IPS-18a (cell line): ENCODE measurements around the gene PAK1.

ENCODE experiments used
- H3K27ac ChIP-seq: one replicate; pipeline ENCODE4 v1.5.1; 2013; ENCODE audit warnings: low read length
- H3K27me3 ChIP-seq: one replicate; pipeline ENCODE4 v1.6.1; 2013; ENCODE audit warnings: mild to moderate bottlenecking, low read length; ENCODE audit not compliant: control insufficient read depth, insufficient read depth
- H3K36me3 ChIP-seq: one replicate; pipeline ENCODE4 v1.6.1; 2013; ENCODE audit warnings: low read depth, low read length; ENCODE audit not compliant: control insufficient read depth
- H3K4me1 ChIP-seq: one replicate; pipeline ENCODE4 v1.6.1; 2013; ENCODE audit warnings: low read depth, low read length; ENCODE audit not compliant: control insufficient read depth
- H3K4me3 ChIP-seq: one replicate; pipeline ENCODE4 v1.5.1; 2013; ENCODE audit warnings: low read length
- H3K9ac ChIP-seq: one replicate; pipeline ENCODE4 v1.6.1; 2013; ENCODE audit warnings: mild to moderate bottlenecking, low read length, moderate library complexity
- H3K9me3 ChIP-seq: one replicate; pipeline ENCODE4 v1.6.1; 2013; ENCODE audit warnings: low read depth, low read length; ENCODE audit not compliant: control insufficient read depth

The PAK1 gene

DNA sequence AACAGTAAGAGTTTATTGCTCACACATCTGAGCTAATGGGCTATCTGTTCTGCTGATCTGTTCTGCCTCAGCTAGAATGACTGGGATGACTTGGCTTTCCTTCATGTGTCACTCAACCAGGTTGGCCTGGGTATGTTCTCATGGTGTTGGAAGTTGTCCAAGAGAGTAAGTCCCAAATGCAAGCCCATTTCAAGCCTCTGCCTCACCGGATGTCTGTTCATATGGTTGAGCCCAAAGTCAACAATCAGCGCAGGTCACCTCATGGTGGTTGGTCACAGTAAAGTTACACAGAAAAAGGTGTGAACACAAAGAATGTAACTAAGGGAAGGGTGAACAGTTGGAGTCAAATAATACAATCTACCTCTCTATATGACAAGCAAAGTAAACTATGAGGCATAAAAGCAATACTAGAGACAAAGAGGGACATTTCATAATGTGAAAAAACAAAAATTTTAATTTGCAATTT lies 174.3 kb downstream of the PAK1 start:
- H3K27ac ChIP-seq, result no peak overlapping the region
- no peak overlapping the region for H3K4me3 ChIP-seq
- no peak overlapping the region for H3K9ac ChIP-seq
- no peaks in the 10 kb centered on the region for H3K36me3 ChIP-seq
- no peaks in the 10 kb centered on the region for H3K27me3 ChIP-seq
- H3K4me1 ChIP-seq, result no peaks in the 10 kb centered on the region
- H3K9me3 ChIP-seq, result no peaks in the 10 kb centered on the region

DNA sequence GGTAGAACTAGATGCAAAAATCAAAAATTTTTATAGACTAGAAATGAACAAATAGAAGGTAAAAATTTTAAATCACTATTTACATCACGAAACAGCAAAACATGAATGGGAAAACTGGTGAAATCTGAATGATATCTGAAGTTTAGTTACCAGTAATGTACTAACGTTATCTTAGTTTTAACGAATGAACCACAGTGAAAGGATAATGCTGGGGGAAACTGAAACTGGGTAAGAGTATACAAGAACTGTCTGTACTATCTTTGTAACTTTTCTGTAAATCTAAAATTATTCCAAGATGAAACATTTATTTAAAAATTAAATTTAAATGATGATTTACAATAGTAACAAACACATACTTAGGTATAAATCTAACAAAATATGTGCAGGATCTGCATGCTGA lies 179.9 kb downstream of the PAK1 start:
- Histone ChIP-seq H3K9ac (no peak overlapping the region), H3K9me3 (no peaks in the 10 kb centered on the region), H3K27ac (no peak overlapping the region), H3K36me3 (no peaks in the 10 kb centered on the region), H3K27me3 (no peaks in the 10 kb centered on the region), H3K4me3 (no peak overlapping the region), H3K4me1 (no peaks in the 10 kb centered on the region)

GRCh38 chr11:77289737-77290136 lies 184.2 kb downstream of the PAK1 start:
- H3K27ac ChIP-seq, result no peak overlapping the region
- H3K4me1 ChIP-seq, result no peaks in the 10 kb centered on the region
- no peaks in the 10 kb centered on the region for H3K36me3 ChIP-seq
- no peaks in the 10 kb centered on the region for H3K27me3 ChIP-seq
- no peak overlapping the region for H3K4me3 ChIP-seq
- no peak overlapping the region for H3K9ac ChIP-seq
- no peaks in the 10 kb centered on the region for H3K9me3 ChIP-seq

DNA sequence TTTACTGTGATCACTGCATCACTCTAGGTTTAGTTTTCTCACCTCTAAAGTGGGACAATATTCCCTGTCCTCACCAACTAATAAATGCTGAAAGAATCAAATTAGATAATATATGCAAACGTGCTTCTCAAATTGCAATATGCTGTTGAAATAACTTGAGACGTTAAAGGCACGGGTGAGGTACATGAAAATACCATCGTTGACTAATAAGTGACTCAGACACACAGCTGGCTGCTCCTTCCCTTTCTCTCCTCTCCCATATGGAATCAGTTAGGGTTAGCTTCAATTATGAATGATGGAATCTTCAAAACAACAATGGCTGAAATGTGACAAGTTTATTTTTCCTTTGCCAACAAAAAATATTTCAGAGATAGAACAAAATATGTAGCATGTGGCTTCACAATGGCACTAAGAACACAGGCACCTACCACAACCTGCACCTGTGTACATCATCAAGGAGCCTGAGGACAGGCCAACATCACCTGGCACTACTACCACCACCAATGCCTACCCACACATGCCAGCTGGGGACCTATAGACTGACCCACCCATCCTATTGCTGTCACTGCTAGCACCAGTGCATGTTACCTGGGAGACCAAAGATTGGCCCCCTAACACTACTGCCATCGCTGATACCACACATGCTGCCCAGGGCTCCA lies 186.2 kb downstream of the PAK1 start:
- H3K4me1 ChIP-seq, result no peaks in the 10 kb centered on the region
- H3K4me3 ChIP-seq, result no peak overlapping the region
- H3K36me3 ChIP-seq, result no peaks in the 10 kb centered on the region
- no peaks in the 10 kb centered on the region for H3K27me3 ChIP-seq
- H3K9ac ChIP-seq, result no peak overlapping the region
- no peaks in the 10 kb centered on the region for H3K9me3 ChIP-seq
- H3K27ac ChIP-seq, result no peak overlapping the region

GRCh38 chr11:77287136-77287535 lies 186.8 kb downstream of the PAK1 start:
- Histone ChIP-seq H3K4me1 (no peaks in the 10 kb centered on the region), H3K9me3 (no peaks in the 10 kb centered on the region), H3K9ac (no peak overlapping the region), H3K4me3 (no peak overlapping the region), H3K36me3 (no peaks in the 10 kb centered on the region), H3K27ac (no peak overlapping the region), H3K27me3 (no peaks in the 10 kb centered on the region)

DNA sequence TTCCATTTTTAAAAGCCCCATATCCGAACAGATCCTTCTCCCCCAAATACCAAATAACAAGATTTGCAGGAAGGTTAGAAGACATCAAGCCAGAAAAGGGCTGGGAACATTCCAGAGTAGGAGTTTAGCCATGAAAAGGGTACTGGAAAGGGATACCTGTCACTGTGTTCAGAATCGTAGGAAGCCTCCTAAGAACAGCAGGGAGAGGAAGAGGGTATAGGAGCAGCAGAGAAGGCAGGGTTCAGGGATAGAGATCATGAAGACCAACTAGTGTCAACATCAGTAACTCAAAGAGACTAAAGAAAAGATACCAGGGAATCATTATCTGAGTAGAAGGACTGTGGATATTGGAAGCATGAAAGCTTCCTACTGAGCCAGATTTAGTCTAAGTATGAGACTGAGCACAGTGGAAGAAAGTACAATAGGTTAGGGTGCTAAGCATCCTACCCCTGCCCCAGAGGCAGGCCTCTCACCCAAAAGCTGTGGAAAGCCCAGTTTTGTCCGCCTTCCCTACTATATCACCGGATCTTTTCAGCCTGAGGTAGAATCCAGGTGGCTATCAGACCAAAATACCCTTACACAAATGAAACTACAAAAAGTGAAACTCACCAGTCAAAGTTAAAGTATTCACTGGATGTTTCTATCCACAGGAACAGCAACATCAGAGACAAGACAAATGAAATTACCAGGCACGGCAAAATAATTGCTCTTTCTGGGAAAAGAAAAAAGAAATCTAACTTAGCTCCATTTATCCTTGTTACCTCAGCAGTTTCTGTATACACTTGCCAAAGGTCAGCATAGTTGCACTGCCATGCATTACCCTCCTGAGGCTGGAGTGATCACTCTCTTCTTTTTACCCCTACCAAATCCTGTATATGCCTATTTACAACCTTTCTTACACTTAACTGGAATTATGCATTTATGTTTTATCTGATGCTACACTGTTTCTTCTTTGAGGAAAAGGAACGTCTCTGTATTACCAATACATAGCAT lies 189.1 kb downstream of the PAK1 start:
- Histone ChIP-seq H3K9ac (no peak overlapping the region), H3K9me3 (no peaks in the 10 kb centered on the region), H3K27ac (no peak overlapping the region), H3K36me3 (no peaks in the 10 kb centered on the region), H3K4me1 (no peaks in the 10 kb centered on the region), H3K27me3 (no peaks in the 10 kb centered on the region), H3K4me3 (no peak overlapping the region)

GRCh38 chr11:77283101-77283500 lies 190.8 kb downstream of the PAK1 start:
- no peaks in the 10 kb centered on the region for H3K27me3 ChIP-seq
- no peaks in the 10 kb centered on the region for H3K9me3 ChIP-seq
- no peak overlapping the region for H3K27ac ChIP-seq
- H3K9ac ChIP-seq, result no peak overlapping the region
- H3K36me3 ChIP-seq, result no peaks in the 10 kb centered on the region
- no peaks in the 10 kb centered on the region for H3K4me1 ChIP-seq
- no peak overlapping the region for H3K4me3 ChIP-seq

DNA sequence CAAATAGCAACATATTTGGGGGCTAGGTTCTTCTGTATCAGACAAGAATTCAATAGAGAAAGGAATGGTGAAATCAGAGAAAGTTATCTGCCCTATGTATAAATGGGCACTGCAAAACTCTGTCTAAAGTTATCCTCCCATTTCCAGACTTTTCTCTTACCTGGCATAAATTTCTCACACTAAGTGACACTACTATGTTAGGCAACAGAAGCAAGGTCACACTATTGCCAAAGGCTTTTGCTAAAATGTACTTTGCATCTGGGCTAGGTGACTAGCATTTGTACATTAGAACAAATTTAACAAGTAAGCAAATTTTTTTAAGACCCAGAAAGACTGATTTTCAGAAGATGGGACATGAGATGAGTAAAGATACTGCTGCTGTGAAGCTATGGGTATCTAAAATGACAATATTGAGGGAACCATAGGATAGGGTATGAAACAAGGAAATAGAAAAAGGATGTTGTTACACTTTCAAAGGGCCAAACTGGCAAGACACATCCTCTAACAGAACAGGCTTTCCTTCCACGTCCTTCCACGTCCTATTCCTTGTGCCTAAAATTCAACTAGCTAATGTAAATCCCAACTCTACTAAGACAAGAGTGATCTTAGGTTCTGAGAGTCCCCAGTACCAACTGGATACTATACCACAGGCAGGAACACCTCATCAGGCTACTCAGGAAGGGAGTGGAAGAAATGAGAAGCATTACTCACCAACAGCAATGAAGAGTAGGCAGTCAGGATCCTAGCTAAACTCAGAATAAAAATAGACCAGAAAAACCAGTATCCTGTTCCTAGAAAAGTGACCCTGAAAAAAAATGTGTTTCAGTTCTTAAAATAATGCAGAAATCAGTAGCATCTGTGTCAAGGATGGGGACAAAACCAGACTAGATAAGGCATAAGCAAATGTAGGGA lies 195.0 kb downstream of the PAK1 start:
- H3K27me3 ChIP-seq, result no peaks in the 10 kb centered on the region
- no peak overlapping the region for H3K9ac ChIP-seq
- no peaks in the 10 kb centered on the region for H3K4me1 ChIP-seq
- no peak overlapping the region for H3K27ac ChIP-seq
- no peaks in the 10 kb centered on the region for H3K36me3 ChIP-seq
- H3K4me3 ChIP-seq, result no peak overlapping the region
- no peaks in the 10 kb centered on the region for H3K9me3 ChIP-seq

DNA sequence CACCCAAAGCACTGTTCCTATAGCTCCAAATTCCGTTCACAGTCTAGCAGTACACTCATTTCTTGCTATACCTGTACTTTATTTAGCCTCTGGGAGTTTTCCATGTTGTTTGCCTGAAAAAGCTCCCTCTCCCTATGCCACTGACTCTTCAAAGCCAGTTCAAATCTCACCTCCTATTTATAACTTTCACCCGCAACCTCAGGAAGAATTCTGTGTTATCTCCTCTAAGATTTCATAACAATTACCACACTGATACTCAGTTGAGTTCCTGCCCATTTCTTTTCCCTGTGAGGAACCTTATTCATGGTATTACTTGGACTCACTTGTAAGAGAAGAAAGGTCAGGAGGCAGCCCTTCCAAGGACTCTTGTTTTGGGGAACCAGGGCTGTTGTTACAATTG lies 197.6 kb downstream of the PAK1 start:
- Histone ChIP-seq H3K36me3 (no peaks in the 10 kb centered on the region), H3K4me3 (no peak overlapping the region), H3K27me3 (no peaks in the 10 kb centered on the region), H3K4me1 (no peaks in the 10 kb centered on the region), H3K27ac (no peak overlapping the region), H3K9ac (no peak overlapping the region), H3K9me3 (no peaks in the 10 kb centered on the region)
